NB4 (cell line): ENCODE measurements around the gene CHST13.

Experiments
- CTCF ChIP-seq: IDR thresholded peaks from one replicate; pipeline ENCODE4 v1.5.1; 2012; ENCODE audit warnings: low read depth, low read length
- MAX ChIP-seq: IDR thresholded peaks from 2 replicates; pipeline ENCODE4 v1.6.1; 2011; ENCODE audit warnings: low read depth, low read length
- MYC ChIP-seq: IDR thresholded peaks from 2 replicates; pipeline ENCODE4 v1.6.1; 2011; ENCODE audit warnings: low read depth, low read length
- POLR2A ChIP-seq: IDR thresholded peaks from 2 replicates; pipeline ENCODE4 v1.6.1; 2011; ENCODE audit warnings: mild to moderate bottlenecking; ENCODE audit not compliant: insufficient read length; ENCODE audit errors: extremely low read depth

GRCh38 chr3:126580746-126581145 is 56.8 kb downstream of the CHST13 start:
- no peak for TF ChIP-seq MAX
- no peak for TF ChIP-seq CTCF
- TF ChIP-seq POLR2A, result no peak
- TF ChIP-seq MYC, result no peak
